Muscle of arm (tissue), 12 donors: ENCODE data around the gene NTF3. TPM values are rescaled to one million over a fixed set of nuclear protein-coding genes. Genes with fewer than 3 reads are reported as not detected.
"Not testable (repeated sequence)": the region's sequence is repeated elsewhere in the genome, so short reads cannot be mapped to it uniquely, and the experiment has no call there.

Experiments used
- DNase-seq: peaks from one replicate; pipeline ENCODE4 v3.0.0-alpha.2; 2013
- polyA plus RNA-seq, 12 donors: library from polyadenylated mRNA; unstranded; fragments of 120-200 nt; gene quantifications; one replicate each; pipeline ENCODE4 v1.2.1, GENCODE V29; 2013; ENCODE audit not compliant: insufficient read length in 12 of 12

Gene NTF3
- polyA plus RNA-seq, 12 donors: 2.2 to 10.0 (median 3.3) TPM; not detected in 2

- no peak for DNase-seq
Observed at GRCh38 chr12:5525783-5526367, 94.0 kb downstream of the NTF3 start.

- DNase-seq: no peak
Observed at GRCh38 chr12:5533368-5533767, 101.5 kb downstream of the NTF3 start.

- no peak for DNase-seq
Observed at GRCh38 chr12:5534426-5535199, 102.7 kb downstream of the NTF3 start.

- DNase-seq: no peak
Observed at GRCh38 chr12:5535541-5535940, 103.6 kb downstream of the NTF3 start.

GRCh38 chr12:5537026-5537615 is 105.2 kb downstream of the NTF3 start:
- DNase-seq: not testable (repeated sequence)

- DNase-seq: no peak
Observed at GRCh38 chr12:5537771-5538170, 105.9 kb downstream of the NTF3 start.
